K562 (cell line): Measurements from ENCODE around the gene MUC5B. TPM values are rescaled to one million over a fixed set of nuclear protein-coding genes. Genes with fewer than 3 reads are reported as not detected.

Experiments used
- ATAC-seq: fragments of 200-7000 bp; cut with Tn5 transposase; 3 replicates; pipeline ENCODE4 v1.9.1; 2020; ENCODE audit warnings: moderate library complexity
- BruUV-seq: library from RNA; stranded (reverse); fragments of 400-500 nt; replicated peaks from 2 replicates; lab custom pipeline; 2021; lab: Mats Ljungman, UMichigan
- CTCF ChIA-PET: fragments of 300-600 bp; formaldehyde crosslinking; extraction: SDS; loops from one replicate; lab custom pipeline; 2021; ENCODE audit warnings: low intra/inter-chr PET ratio; lab: Yijun Ruan, JAX
- POLR2A ChIA-PET: fragments of 300-600, 350-650 bp; sonication (Branson Sonifier 250); formaldehyde crosslinking; extraction: SDS; loops from one replicate; lab custom pipeline; 2021; ENCODE audit warnings: antibody characterized with exemption, inconsistent platforms; lab: Yijun Ruan, JAX
- DNase-seq, 4 experiments: peaks; one replicate each; pipeline versions ENCODE4 v3.0.0 to v3.0.0-alpha.2; 2011 to 2018; ENCODE audit warnings: low spot score in 3 of 4, mixed read lengths in 3 of 4; ENCODE audit errors: extremely low read depth in 1 of 4
- FAIRE-seq: peaks from 2 replicates; lab custom pipeline; 2011; peaks lifted over from hg19 to GRCh38; lab: Jason Lieb, UNC
- H2AFZ ChIP-seq: 2 replicates; pipeline ENCODE4 v1.6.0; 2011; ENCODE audit warnings: low read depth, low read length, control low read depth, inconsistent platforms
- H3K27ac ChIP-seq: fragments of 200-600 bp; 3 replicates; pipeline ENCODE4 v1.8.0; 2011; ENCODE audit warnings: low read depth, mild to moderate bottlenecking, control low read depth, inconsistent platforms, low read length, moderate library complexity, mixed read lengths; ENCODE audit errors: extremely low read depth
- H3K27me3 ChIP-seq, 2 experiments: fragments of 300-600 bp in 1 of 2; 2 replicates in 1 of 2; 3 replicates in 1 of 2; pipeline versions ENCODE4 v1.6.0 to v1.8.0; 2011; ENCODE audit warnings: inconsistent platforms in 2 of 2, low read length in 2 of 2, mild to moderate bottlenecking in 1 of 2, mixed read lengths in 1 of 2, moderate library complexity in 1 of 2; ENCODE audit not compliant: control insufficient read depth in 2 of 2, insufficient read depth in 2 of 2
- H3K36me3 ChIP-seq: fragments of 300-600 bp; 3 replicates; pipeline ENCODE4 v1.8.0; 2011; ENCODE audit warnings: mild to moderate bottlenecking, low read length, inconsistent platforms; ENCODE audit not compliant: control insufficient read depth, insufficient read depth
- H3K4me1 ChIP-seq, 2 experiments: fragments of 200-600 bp in 1 of 2; replicated peaks in 1 of 2; 2 replicates in 1 of 2; 3 replicates in 1 of 2; pipeline versions ENCODE4 v1.5.1 to v1.8.0; 2011; ENCODE audit warnings: inconsistent platforms in 2 of 2, low read length in 2 of 2, mild to moderate bottlenecking in 1 of 2, mixed read lengths in 1 of 2, moderate library complexity in 1 of 2; ENCODE audit not compliant: control insufficient read depth in 2 of 2, insufficient read depth in 2 of 2
- H3K4me2 ChIP-seq: 2 replicates; pipeline ENCODE4 v1.6.1; 2011; ENCODE audit warnings: low read length, control low read depth, inconsistent platforms, mixed read lengths; ENCODE audit not compliant: insufficient read depth
- H3K4me3 ChIP-seq: fragments of 200-600 bp; sonication (generic), shearing (Covaris generic); 2 replicates; pipeline ENCODE4 v1.5.1; 2016; ENCODE audit warnings: control low read depth, inconsistent platforms
- H3K79me2 ChIP-seq: fragments of 200-600 bp; 3 replicates; pipeline ENCODE4 v1.8.0; 2011; ENCODE audit warnings: low read length, inconsistent platforms; ENCODE audit not compliant: control insufficient read depth, insufficient read depth
- H3K9ac ChIP-seq, 2 experiments: 2 replicates each; pipeline versions ENCODE4 v1.6.0 to v1.6.1; 2011; ENCODE audit warnings: low read depth in 2 of 2, low read length in 2 of 2, control low read depth in 1 of 2, inconsistent platforms in 1 of 2, mild to moderate bottlenecking in 1 of 2, mixed read lengths in 1 of 2; ENCODE audit not compliant: insufficient read depth in 1 of 2
- H3K9me1 ChIP-seq: one replicate; pipeline ENCODE4 v1.6.0; 2011; ENCODE audit warnings: inconsistent platforms, mild to moderate bottlenecking, low read length, moderate library complexity; ENCODE audit not compliant: control insufficient read depth, insufficient read depth
- H3K9me3 ChIP-seq: replicated peaks from 2 replicates; pipeline ENCODE4 v1.5.1; 2011; ENCODE audit warnings: low read depth, low read length, inconsistent platforms; ENCODE audit not compliant: control insufficient read depth, insufficient read depth
- H4K20me1 ChIP-seq: replicated peaks from 2 replicates; pipeline ENCODE4 v1.6.1; 2011; ENCODE audit warnings: low read length, inconsistent platforms, mixed read lengths; ENCODE audit not compliant: control insufficient read depth, insufficient read depth
- CBFA2T3 ChIP-seq: fragments of 450-650 bp; IDR thresholded peaks from 2 replicates; pipeline ENCODE4 v1.6.1; 2017
- CEBPB ChIP-seq: fragments of 450-650 bp; IDR thresholded peaks from 2 replicates; pipeline ENCODE4 v1.6.1; 2016; ENCODE audit warnings: missing genetic modification characterization, missing compliant biosample characterization
- GATA2 ChIP-seq: sonication (generic); formaldehyde crosslinking; IDR thresholded peaks from 2 replicates; pipeline ENCODE4 v1.4.0; 2020; ENCODE audit warnings: mild to moderate bottlenecking, missing genetic modification reagents
- HLTF ChIP-seq: fragments of 450-650 bp; IDR thresholded peaks from 2 replicates; pipeline ENCODE4 v1.6.1; 2016
- MAFG ChIP-seq: fragments of 450-650 bp; conservative IDR thresholded peaks from 2 replicates; pipeline ENCODE4 v1.6.1; 2016; ENCODE audit warnings: missing genetic modification characterization, missing compliant biosample characterization
- MCM7 ChIP-seq, 2 experiments: fragments of 450-650 bp; IDR thresholded peaks; 2 replicates each; pipeline ENCODE4 v1.6.1; 2016 to 2018
- NCOR1 ChIP-seq: fragments of 450-650 bp; IDR thresholded peaks from 2 replicates; pipeline ENCODE4 v1.6.1; 2016; ENCODE audit warnings: mild to moderate bottlenecking, moderate library complexity
- POLR2G ChIP-seq: fragments of 200-400 bp; formaldehyde crosslinking; IDR thresholded peaks from 2 replicates; pipeline ENCODE4 v1.6.1; 2017; ENCODE audit warnings: low read depth, mild to moderate bottlenecking, antibody characterized with exemption, low read length, moderate library complexity
- RBM22 ChIP-seq: fragments of 200-400 bp; formaldehyde crosslinking; IDR thresholded peaks from 2 replicates; pipeline ENCODE4 v1.6.1; 2018; ENCODE audit warnings: low read length, low read depth; ENCODE audit not compliant: poor library complexity, severe bottlenecking
- RBM25 ChIP-seq: fragments of 200-400 bp; formaldehyde crosslinking; IDR thresholded peaks from 2 replicates; pipeline ENCODE4 v1.6.1; 2018; ENCODE audit warnings: low read length, low read depth, moderate library complexity; ENCODE audit not compliant: severe bottlenecking
- SNIP1 ChIP-seq: fragments of 450-650 bp; IDR thresholded peaks from 2 replicates; pipeline ENCODE4 v1.7.1; 2017; ENCODE audit warnings: low read depth, mild to moderate bottlenecking
- WGBS: fragments of 100-300 bp; shearing (Covaris generic); methylation state at CpG from one replicate; pipeline ENCODE4 v1.1.6; 2016; ENCODE audit warnings: low coverage, mixed read lengths; ENCODE audit not compliant: insufficient coverage; ENCODE audit errors: missing lambda C conversion rate; 5-methylcytosine and 5-hydroxymethylcytosine counted together
- in situ Hi-C: fragments of 300-500 bp; cut with MboI; formaldehyde crosslinking; loops from 4 replicates; pipeline ENCODE4 v1.15.0; 2018; ENCODE audit warnings: inconsistent platforms, mixed read lengths
- intact Hi-C: fragments of 100-400 bp; cut with micrococcal nuclease; formaldehyde crosslinking; loops from 2 replicates; pipeline ENCODE4 v1.14.2; 2022
- polyA plus RNA-seq, 8 experiments: library from polyadenylated mRNA; depleted of rRNA in 4 of 8; stranded (reverse) in 5 of 8; unstranded in 3 of 8; fragments of >200 nt; fragmentation: Nextera tagmentation in 2 of 8; fragmentation: Illumina TruSeq in 1 of 8; extraction: Ambion mirVana in 2 of 8; extraction: Trizol in 1 of 8; gene quantifications; 2 replicates each; pipeline versions ENCODE4 v1.2.1 to v1.2.3, GENCODE V29; 2011 to 2014; ENCODE audit warnings: inconsistent platforms in 1 of 8, missing spikeins in 1 of 8
- total RNA-seq, 7 experiments: library from RNA; depleted of rRNA in 6 of 7; stranded (reverse); fragments of >200 nt in 6 of 7; fragmentation: Illumina TruSeq in 2 of 7; extraction: Trizol in 2 of 7; gene quantifications; 2 replicates each; pipeline versions ENCODE4 v1.2.1 to v1.2.3, GENCODE V29; 2011 to 2021; ENCODE audit warnings: low replicate concordance in 1 of 7
- TF ChIP-seq, protein P1 (sequence below): fragments of 250-450 bp; sonication (Bioruptor Pico); IDR thresholded peaks from 2 replicates; pipeline ENCODE4 v1.5.0; 2020; ENCODE audit warnings: mild to moderate bottlenecking
- TF ChIP-seq, protein P2 (sequence below): fragments of 200-800 bp; sonication (Bioruptor generic); IDR thresholded peaks from 2 replicates; pipeline ENCODE4 v1.6.1; 2016; ENCODE audit warnings: missing genetic modification characterization, missing compliant biosample characterization
- TF ChIP-seq, protein P3 (sequence below): sonication (generic); formaldehyde crosslinking; IDR thresholded peaks from 2 replicates; pipeline ENCODE4 v1.9.0; 2022; ENCODE audit warnings: mild to moderate bottlenecking, missing genetic modification reagents
- TF ChIP-seq, protein P4 (sequence below): fragments of 450-650 bp; IDR thresholded peaks from 2 replicates; pipeline ENCODE4 v1.6.1; 2016; ENCODE audit warnings: borderline replicate concordance

The MUC5B gene
- total and polyA plus RNA-seq, 9 of the 15 experiments (the other 6 are each of a cell fraction or from before 2014, with no cell fraction given): 0.04 to 0.95 TPM; not detected in 7

DNA sequence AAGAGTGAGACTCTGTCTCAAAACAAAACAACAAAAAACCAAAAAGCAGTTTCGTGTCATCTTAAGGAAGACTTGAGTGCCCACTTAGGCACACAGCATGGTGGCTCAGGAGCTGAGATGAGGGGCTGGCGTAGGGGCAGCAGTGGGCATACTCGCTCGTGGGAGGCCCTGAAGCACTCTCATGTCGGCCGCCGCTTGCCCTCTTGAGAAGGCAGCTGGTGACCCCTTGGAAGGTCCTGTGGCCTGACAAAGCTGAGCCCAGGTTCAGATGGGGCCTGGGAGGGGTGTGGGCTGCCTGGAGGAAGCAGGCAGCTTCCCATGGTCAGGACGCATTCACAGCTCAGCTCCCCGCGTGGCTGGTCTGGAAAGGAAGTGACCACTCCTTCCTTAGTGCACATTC lies 15.0 kb downstream of the MUC5B start:
- WGBS: 4% methylated on average over 10 of the region's 10 CpGs
- peaks cover 16% of the 10 kb centered on the region; the same call in 1 of the 2 replicates for H4K20me1 ChIP-seq
- DNase-seq (no peak), FAIRE-seq (no peak), ATAC-seq (no peak)
- no peak overlapping the region for H3K9ac ChIP-seq
- no peak overlapping the region for H3K4me2 ChIP-seq
- H3K4me1 ChIP-seq: peaks cover 0 to 30% of the 10 kb centered on the region in 2 experiments; a peak in 2 of 5 replicates
- in situ Hi-C loops (no loop called here), intact Hi-C loops (no loop called here)
- no TSS peak for BruUV-seq
- H3K4me3 ChIP-seq: no peak overlapping the region
- no peak overlapping the region for H3K27ac ChIP-seq
- H3K27me3 ChIP-seq: peaks cover 0 to 52% of the 10 kb centered on the region in 2 experiments; a peak in 2 of 5 replicates
- no peak overlapping the region for H2AFZ ChIP-seq
- no peaks in the 10 kb centered on the region for H3K79me2 ChIP-seq
- CTCF ChIA-PET: no interaction called here
- H3K36me3 ChIP-seq: no peaks in the 10 kb centered on the region
- H3K9me1 ChIP-seq: no peaks in the 10 kb centered on the region
- POLR2A ChIA-PET: interaction anchor here (0.6 kb wide), 1 partner anchor 380 kb away, joined by 3 read pairs; no protein-coding TSS in a partner anchor
- no peaks in the 10 kb centered on the region for H3K9me3 ChIP-seq
- TF ChIP-seq SNIP1 (no peak), CBFA2T3 (no peak), POLR2G (no peak), GATA2 (CRISPR knock-in tag) (no peak), MCM7 (IDR thresholded peaks at IDR 0.05) (no peak), NCOR1 (no peak), CEBPB (no peak), MAFG (tag) (no peak), RBM25 (no peak), HLTF (no peak), RBM22 (no peak)
- TF ChIP-seq, protein P1, sequence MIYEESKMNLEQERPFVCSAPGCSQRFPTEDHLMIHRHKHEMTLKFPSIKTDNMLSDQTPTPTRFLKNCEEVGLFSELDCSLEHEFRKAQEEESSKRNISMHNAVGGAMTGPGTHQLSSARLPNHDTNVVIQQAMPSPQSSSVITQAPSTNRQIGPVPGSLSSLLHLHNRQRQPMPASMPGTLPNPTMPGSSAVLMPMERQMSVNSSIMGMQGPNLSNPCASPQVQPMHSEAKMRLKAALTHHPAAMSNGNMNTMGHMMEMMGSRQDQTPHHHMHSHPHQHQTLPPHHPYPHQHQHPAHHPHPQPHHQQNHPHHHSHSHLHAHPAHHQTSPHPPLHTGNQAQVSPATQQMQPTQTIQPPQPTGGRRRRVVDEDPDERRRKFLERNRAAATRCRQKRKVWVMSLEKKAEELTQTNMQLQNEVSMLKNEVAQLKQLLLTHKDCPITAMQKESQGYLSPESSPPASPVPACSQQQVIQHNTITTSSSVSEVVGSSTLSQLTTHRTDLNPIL (CRISPR knock-in tag): no peak
- TF ChIP-seq, protein P2, sequence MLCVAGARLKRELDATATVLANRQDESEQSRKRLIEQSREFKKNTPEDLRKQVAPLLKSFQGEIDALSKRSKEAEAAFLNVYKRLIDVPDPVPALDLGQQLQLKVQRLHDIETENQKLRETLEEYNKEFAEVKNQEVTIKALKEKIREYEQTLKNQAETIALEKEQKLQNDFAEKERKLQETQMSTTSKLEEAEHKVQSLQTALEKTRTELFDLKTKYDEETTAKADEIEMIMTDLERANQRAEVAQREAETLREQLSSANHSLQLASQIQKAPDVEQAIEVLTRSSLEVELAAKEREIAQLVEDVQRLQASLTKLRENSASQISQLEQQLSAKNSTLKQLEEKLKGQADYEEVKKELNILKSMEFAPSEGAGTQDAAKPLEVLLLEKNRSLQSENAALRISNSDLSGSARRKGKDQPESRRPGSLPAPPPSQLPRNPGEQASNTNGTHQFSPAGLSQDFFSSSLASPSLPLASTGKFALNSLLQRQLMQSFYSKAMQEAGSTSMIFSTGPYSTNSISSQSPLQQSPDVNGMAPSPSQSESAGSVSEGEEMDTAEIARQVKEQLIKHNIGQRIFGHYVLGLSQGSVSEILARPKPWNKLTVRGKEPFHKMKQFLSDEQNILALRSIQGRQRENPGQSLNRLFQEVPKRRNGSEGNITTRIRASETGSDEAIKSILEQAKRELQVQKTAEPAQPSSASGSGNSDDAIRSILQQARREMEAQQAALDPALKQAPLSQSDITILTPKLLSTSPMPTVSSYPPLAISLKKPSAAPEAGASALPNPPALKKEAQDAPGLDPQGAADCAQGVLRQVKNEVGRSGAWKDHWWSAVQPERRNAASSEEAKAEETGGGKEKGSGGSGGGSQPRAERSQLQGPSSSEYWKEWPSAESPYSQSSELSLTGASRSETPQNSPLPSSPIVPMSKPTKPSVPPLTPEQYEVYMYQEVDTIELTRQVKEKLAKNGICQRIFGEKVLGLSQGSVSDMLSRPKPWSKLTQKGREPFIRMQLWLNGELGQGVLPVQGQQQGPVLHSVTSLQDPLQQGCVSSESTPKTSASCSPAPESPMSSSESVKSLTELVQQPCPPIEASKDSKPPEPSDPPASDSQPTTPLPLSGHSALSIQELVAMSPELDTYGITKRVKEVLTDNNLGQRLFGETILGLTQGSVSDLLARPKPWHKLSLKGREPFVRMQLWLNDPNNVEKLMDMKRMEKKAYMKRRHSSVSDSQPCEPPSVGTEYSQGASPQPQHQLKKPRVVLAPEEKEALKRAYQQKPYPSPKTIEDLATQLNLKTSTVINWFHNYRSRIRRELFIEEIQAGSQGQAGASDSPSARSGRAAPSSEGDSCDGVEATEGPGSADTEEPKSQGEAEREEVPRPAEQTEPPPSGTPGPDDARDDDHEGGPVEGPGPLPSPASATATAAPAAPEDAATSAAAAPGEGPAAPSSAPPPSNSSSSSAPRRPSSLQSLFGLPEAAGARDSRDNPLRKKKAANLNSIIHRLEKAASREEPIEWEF: no peak
- TF ChIP-seq, protein P3, sequence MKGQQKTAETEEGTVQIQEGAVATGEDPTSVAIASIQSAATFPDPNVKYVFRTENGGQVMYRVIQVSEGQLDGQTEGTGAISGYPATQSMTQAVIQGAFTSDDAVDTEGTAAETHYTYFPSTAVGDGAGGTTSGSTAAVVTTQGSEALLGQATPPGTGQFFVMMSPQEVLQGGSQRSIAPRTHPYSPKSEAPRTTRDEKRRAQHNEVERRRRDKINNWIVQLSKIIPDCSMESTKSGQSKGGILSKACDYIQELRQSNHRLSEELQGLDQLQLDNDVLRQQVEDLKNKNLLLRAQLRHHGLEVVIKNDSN: no peak
- TF ChIP-seq, protein P4, sequence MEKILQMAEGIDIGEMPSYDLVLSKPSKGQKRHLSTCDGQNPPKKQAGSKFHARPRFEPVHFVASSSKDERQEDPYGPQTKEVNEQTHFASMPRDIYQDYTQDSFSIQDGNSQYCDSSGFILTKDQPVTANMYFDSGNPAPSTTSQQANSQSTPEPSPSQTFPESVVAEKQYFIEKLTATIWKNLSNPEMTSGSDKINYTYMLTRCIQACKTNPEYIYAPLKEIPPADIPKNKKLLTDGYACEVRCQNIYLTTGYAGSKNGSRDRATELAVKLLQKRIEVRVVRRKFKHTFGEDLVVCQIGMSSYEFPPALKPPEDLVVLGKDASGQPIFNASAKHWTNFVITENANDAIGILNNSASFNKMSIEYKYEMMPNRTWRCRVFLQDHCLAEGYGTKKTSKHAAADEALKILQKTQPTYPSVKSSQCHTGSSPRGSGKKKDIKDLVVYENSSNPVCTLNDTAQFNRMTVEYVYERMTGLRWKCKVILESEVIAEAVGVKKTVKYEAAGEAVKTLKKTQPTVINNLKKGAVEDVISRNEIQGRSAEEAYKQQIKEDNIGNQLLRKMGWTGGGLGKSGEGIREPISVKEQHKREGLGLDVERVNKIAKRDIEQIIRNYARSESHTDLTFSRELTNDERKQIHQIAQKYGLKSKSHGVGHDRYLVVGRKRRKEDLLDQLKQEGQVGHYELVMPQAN: no peak
